HCT116 (cell line): Measurements from ENCODE around the gene SFXN5. TPM values are rescaled to one million over a fixed set of nuclear protein-coding genes. Genes with fewer than 3 reads are reported as not detected.

ENCODE experiments used
- ATAC-seq: fragments of 200-7000 bp; cut with Tn5 transposase; 2 replicates; pipeline ENCODE4 v1.9.1; 2020; ENCODE audit warnings: mild to moderate bottlenecking, moderate library complexity
- BruUV-seq: library from RNA; stranded (reverse); fragments of 400-500 nt; replicated peaks from 2 replicates; lab custom pipeline; 2021; lab: Mats Ljungman, UMichigan
- CTCF ChIA-PET: fragments of 300-600 bp; sonication (Branson Sonifier 250); formaldehyde crosslinking; loops from one replicate; lab custom pipeline; 2021; ENCODE audit warnings: antibody characterized with exemption; lab: Charles Lee
- POLR2A ChIA-PET: fragments of 300-600, 350-600 bp; sonication (Branson Sonifier 250); formaldehyde crosslinking; loops from one replicate; lab custom pipeline; 2021; ENCODE audit warnings: antibody characterized with exemption; lab: Charles Lee
- RAD21 ChIA-PET, 2 experiments: fragments of 300-600 bp; sonication (Branson Sonifier 250); formaldehyde crosslinking; loops; one replicate each; lab custom pipeline; 2023; ENCODE audit warnings: low total read pairs in 2 of 2; ENCODE audit not compliant: uncharacterized antibody in 2 of 2, unreplicated experiment in 2 of 2, low non-redundant PET in 1 of 2; lab: Charles Lee
- DNase-seq: peaks from one replicate; pipeline ENCODE4 v3.0.0-alpha.2; 2010; ENCODE audit warnings: low read depth, low spot score
- H2AFZ ChIP-seq: fragments of 200-600 bp; shearing (Covaris generic), sonication (generic); 2 replicates; pipeline ENCODE4 v1.6.1; 2017; ENCODE audit warnings: low read depth, mixed run types, mixed read lengths, antibody characterized with exemption, low read length; ENCODE audit not compliant: poor library complexity, severe bottlenecking
- H3K27ac ChIP-seq: 2 replicates; pipeline ENCODE4 v1.5.1; 2012; ENCODE audit warnings: low read depth, low read length
- H3K27me3 ChIP-seq: fragments of 200-600 bp; sonication (generic); 2 replicates; pipeline ENCODE4 v1.6.1; 2016; ENCODE audit warnings: mixed run types, low read length, mixed read lengths; ENCODE audit not compliant: insufficient read depth
- H3K36me3 ChIP-seq, 2 experiments: fragments of 200-500 bp in 1 of 2; fragments of 200-600 bp in 1 of 2; sonication (Bioruptor generic) in 1 of 2; sonication (generic) in 1 of 2; 2 replicates each; pipeline versions ENCODE4 v1.5.1 to v1.6.1; 2014 to 2016; ENCODE audit warnings: low read length in 2 of 2, inconsistent platforms in 1 of 2, mixed read lengths in 1 of 2, mixed run types in 1 of 2; ENCODE audit not compliant: insufficient read depth in 2 of 2, control insufficient read depth in 1 of 2
- H3K4me1 ChIP-seq, 2 experiments: fragments of 200-600 bp in 1 of 2; sonication (generic) in 1 of 2; 2 replicates each; pipeline versions ENCODE4 v1.5.1 to v1.6.1; 2012 to 2017; ENCODE audit warnings: low read length in 2 of 2, inconsistent platforms in 1 of 2, mild to moderate bottlenecking in 1 of 2, mixed read lengths in 1 of 2, mixed run types in 1 of 2, moderate library complexity in 1 of 2; ENCODE audit not compliant: insufficient read depth in 2 of 2, control insufficient read depth in 1 of 2
- H3K4me2 ChIP-seq: fragments of 200-600 bp; sonication (generic); 2 replicates; pipeline ENCODE4 v1.6.1; 2017; ENCODE audit warnings: mixed run types, low read length, mixed read lengths
- H3K4me3 ChIP-seq, 2 experiments: fragments of 200-600 bp in 1 of 2; sonication (generic) in 1 of 2; replicated peaks in 1 of 2; 2 replicates each; pipeline ENCODE4 v1.5.1; 2011 to 2016; ENCODE audit warnings: low read length in 2 of 2, control low read depth in 1 of 2, low read depth in 1 of 2, mild to moderate bottlenecking in 1 of 2, mixed read lengths in 1 of 2, mixed run types in 1 of 2
- H3K79me2 ChIP-seq: fragments of 200-600 bp; sonication (generic); 2 replicates; pipeline ENCODE4 v1.6.1; 2017; ENCODE audit warnings: mild to moderate bottlenecking, mixed run types, low read length, moderate library complexity, mixed read lengths; ENCODE audit not compliant: insufficient read depth
- H3K9ac ChIP-seq: fragments of 200-600 bp; sonication (generic); 2 replicates; pipeline ENCODE4 v1.6.1; 2016; ENCODE audit warnings: low read length, mixed read lengths
- H3K9me2 ChIP-seq: fragments of 200-600 bp; sonication (generic), shearing (Covaris generic); 2 replicates; pipeline ENCODE4 v1.6.1; 2017; ENCODE audit warnings: mixed run types, mild to moderate bottlenecking, moderate library complexity; ENCODE audit not compliant: insufficient read depth
- H3K9me3 ChIP-seq, 2 experiments: fragments of 200-500 bp in 1 of 2; fragments of 200-600 bp in 1 of 2; sonication (Bioruptor generic) in 1 of 2; sonication (generic) in 1 of 2; 2 replicates each; pipeline ENCODE4 v1.6.1; 2014 to 2017; ENCODE audit warnings: low read length in 2 of 2, mixed read lengths in 2 of 2, inconsistent platforms in 1 of 2, low read depth in 1 of 2, mild to moderate bottlenecking in 1 of 2, mixed run types in 1 of 2, moderate library complexity in 1 of 2; ENCODE audit not compliant: control insufficient read depth in 1 of 2, insufficient read depth in 1 of 2
- H4K20me1 ChIP-seq: fragments of 200-600 bp; sonication (generic), shearing (Covaris generic); 2 replicates; pipeline ENCODE4 v1.6.1; 2017; ENCODE audit warnings: mixed run types, mild to moderate bottlenecking, moderate library complexity; ENCODE audit not compliant: insufficient read depth
- ATF3 ChIP-seq: IDR thresholded peaks from 2 replicates; pipeline ENCODE4 v1.6.1; 2012
- REST ChIP-seq: IDR thresholded peaks from 2 replicates; pipeline ENCODE4 v1.6.1; 2012; ENCODE audit warnings: low read depth
- SIN3A ChIP-seq: IDR thresholded peaks from 2 replicates; pipeline ENCODE4 v1.6.1; 2012; ENCODE audit warnings: low read depth
- intact Hi-C: fragments of 100-400 bp; cut with micrococcal nuclease; formaldehyde crosslinking; loops from 2 replicates; pipeline ENCODE4 v1.10.0; 2022
- total RNA-seq: library from RNA; stranded (reverse); gene quantifications from one replicate; pipeline ENCODE4 v1.2.1, GENCODE V29; 2021; ENCODE audit not compliant: unreplicated experiment

Gene SFXN5
- total RNA-seq, 1 experiment from 2014 or later, result 10.0 TPM

- TF ChIP-seq REST, result no peak
- TF ChIP-seq ATF3, result no peak
- TF ChIP-seq, all 23 proteins: peak for 0
Measured at GRCh38 chr2:72989770-72990556, 81.5 kb downstream of the SFXN5 start (continued).

- no peak for TF ChIP-seq SIN3A
- H3K4me2 ChIP-seq, result no peak overlapping the region
- H4K20me1 ChIP-seq, result no peaks in the 10 kb centered on the region
- H3K9me2 ChIP-seq, result no peaks in the 10 kb centered on the region
- H3K36me3 ChIP-seq, result no peaks in the 10 kb centered on the region
- no peak for DNase-seq
- BruUV-seq, result no TSS peak
- no peak overlapping the region for H2AFZ ChIP-seq
- ChIA-PET CTCF (no interaction called here), RAD21 (no interaction called here), POLR2A (no interaction called here)
- H3K27me3 ChIP-seq, result no peaks in the 10 kb centered on the region
- intact Hi-C loops, result no loop called here
- no peaks in the 10 kb centered on the region for H3K79me2 ChIP-seq
- no peak for ATAC-seq
- no peak overlapping the region for H3K27ac ChIP-seq
- no peaks in the 10 kb centered on the region for H3K9me3 ChIP-seq
- H3K9ac ChIP-seq, result no peak overlapping the region
- no peak overlapping the region for H3K4me3 ChIP-seq
- H3K4me1 ChIP-seq, result no peaks in the 10 kb centered on the region
Measured at GRCh38 chr2:72988726-72989273, 82.7 kb downstream of the SFXN5 start.
